Stomach smooth muscle (tissue), 2 donors: ENCODE measurements around the gene COL5A2.

Experiments used
- H3K27ac ChIP-seq: one replicate; pipeline ENCODE4 v1.7.0; 2013; ENCODE audit warnings: mild to moderate bottlenecking, low read length, inconsistent platforms
- H3K27me3 ChIP-seq, 2 donors: one replicate each; pipeline ENCODE4 v1.7.0; 2013; ENCODE audit warnings: low read length in 2 of 2; ENCODE audit not compliant: insufficient read depth in 2 of 2, control insufficient read depth in 1 of 2
- H3K36me3 ChIP-seq, 2 donors: one replicate each; pipeline ENCODE4 v1.7.0; 2013; ENCODE audit warnings: low read length in 2 of 2; ENCODE audit not compliant: control insufficient read depth in 2 of 2, insufficient read depth in 2 of 2
- H3K4me1 ChIP-seq: one replicate; pipeline ENCODE4 v1.7.0; 2013; ENCODE audit warnings: low read length; ENCODE audit not compliant: control insufficient read depth, insufficient read depth
- H3K4me3 ChIP-seq, 2 donors: one replicate each; pipeline ENCODE4 v1.7.0; 2013; ENCODE audit warnings: low read length in 2 of 2
- H3K9ac ChIP-seq, 2 donors: one replicate each; pipeline ENCODE4 v1.7.0; 2013; ENCODE audit warnings: low read length in 2 of 2, mild to moderate bottlenecking in 1 of 2
- H3K9me3 ChIP-seq, 2 donors: one replicate each; pipeline ENCODE4 v1.7.0; 2013; ENCODE audit warnings: low read length in 2 of 2; ENCODE audit not compliant: control insufficient read depth in 2 of 2
- donor health status: healthy.
- donor health status: Pancreatic carcinoma.

COL5A2 gene

GRCh38 chr2:189109921-189110397, 69.6 kb downstream of the COL5A2 start:
- H3K9ac ChIP-seq = no peak overlapping the region
- no peak overlapping the region for H3K27ac ChIP-seq
- no peaks in the 10 kb centered on the region for H3K9me3 ChIP-seq
- H3K4me1 ChIP-seq = no peaks in the 10 kb centered on the region
- H3K27me3 ChIP-seq = no peaks in the 10 kb centered on the region
- H3K36me3 ChIP-seq = peaks cover 2 to 3% of the 10 kb centered on the region in 2 donors
- no peak overlapping the region for H3K4me3 ChIP-seq

GRCh38 chr2:189104934-189105333, 74.6 kb downstream of the COL5A2 start:
- no peaks in the 10 kb centered on the region for H3K27me3 ChIP-seq
- no peaks in the 10 kb centered on the region for H3K9me3 ChIP-seq
- no peaks in the 10 kb centered on the region for H3K4me1 ChIP-seq
- peaks cover under 1% of the 10 kb centered on the region in 2 donors for H3K36me3 ChIP-seq
- H3K4me3 ChIP-seq = peak overlapping the region in 1 of 2 donors; percentile 22
- no peak overlapping the region for H3K27ac ChIP-seq
- H3K9ac ChIP-seq = no peak overlapping the region

- no peaks in the 10 kb centered on the region for H3K9me3 ChIP-seq
- H3K9ac ChIP-seq = no peak overlapping the region
- H3K4me3 ChIP-seq = no peak overlapping the region
- H3K27ac ChIP-seq = no peak overlapping the region
- no peaks in the 10 kb centered on the region for H3K4me1 ChIP-seq
- H3K36me3 ChIP-seq = no peaks in the 10 kb centered on the region
- no peaks in the 10 kb centered on the region for H3K27me3 ChIP-seq
Observed at GRCh38 chr2:189102735-189103134, 76.8 kb downstream of the COL5A2 start.

- H3K36me3 ChIP-seq = peaks cover 0 to 3% of the 10 kb centered on the region in 2 donors
- H3K4me3 ChIP-seq = no peak overlapping the region
- no peaks in the 10 kb centered on the region for H3K4me1 ChIP-seq
- H3K27me3 ChIP-seq = no peaks in the 10 kb centered on the region
- H3K9me3 ChIP-seq = no peaks in the 10 kb centered on the region
- no peak overlapping the region for H3K27ac ChIP-seq
- H3K9ac ChIP-seq = no peak overlapping the region
Observed at GRCh38 chr2:189097934-189098333, 81.6 kb downstream of the COL5A2 start.

GRCh38 chr2:189096769-189097447, 82.7 kb downstream of the COL5A2 start:
- Histone ChIP-seq H3K4me1 (no peaks in the 10 kb centered on the region), H3K9ac (no peak overlapping the region), H3K9me3 (no peaks in the 10 kb centered on the region), H3K4me3 (no peak overlapping the region), H3K27me3 (no peaks in the 10 kb centered on the region), H3K36me3 (peaks cover 0 to 3% of the 10 kb centered on the region in 2 donors), H3K27ac (no peak overlapping the region)

- H3K4me1 ChIP-seq = no peaks in the 10 kb centered on the region
- no peak overlapping the region for H3K27ac ChIP-seq
- H3K9ac ChIP-seq = no peak overlapping the region
- H3K4me3 ChIP-seq = no peak overlapping the region
- no peaks in the 10 kb centered on the region for H3K9me3 ChIP-seq
- no peaks in the 10 kb centered on the region for H3K27me3 ChIP-seq
- H3K36me3 ChIP-seq = peaks cover 4 to 14% of the 10 kb centered on the region in 2 donors
Observed at GRCh38 chr2:189095101-189095500, 84.5 kb downstream of the COL5A2 start.

GRCh38 chr2:189092936-189093335, 86.6 kb downstream of the COL5A2 start:
- Histone ChIP-seq H3K4me3 (no peak overlapping the region), H3K27ac (no peak overlapping the region), H3K36me3 (peaks cover 8 to 27% of the 10 kb centered on the region in 2 donors), H3K9ac (no peak overlapping the region), H3K9me3 (no peaks in the 10 kb centered on the region), H3K4me1 (no peaks in the 10 kb centered on the region), H3K27me3 (no peaks in the 10 kb centered on the region)

GRCh38 chr2:189091253-189091652, 88.3 kb downstream of the COL5A2 start:
- Histone ChIP-seq H3K4me1 (no peaks in the 10 kb centered on the region), H3K9ac (no peak overlapping the region), H3K4me3 (no peak overlapping the region), H3K27me3 (no peaks in the 10 kb centered on the region), H3K9me3 (no peaks in the 10 kb centered on the region), H3K36me3 (peaks cover 8 to 31% of the 10 kb centered on the region in 2 donors), H3K27ac (no peak overlapping the region)

GRCh38 chr2:189088591-189089205, 90.9 kb downstream of the COL5A2 start:
- no peak overlapping the region for H3K4me3 ChIP-seq
- H3K27me3 ChIP-seq = no peaks in the 10 kb centered on the region
- H3K4me1 ChIP-seq = no peaks in the 10 kb centered on the region
- no peak overlapping the region for H3K27ac ChIP-seq
- H3K9ac ChIP-seq = no peak overlapping the region
- peaks cover 10 to 33% of the 10 kb centered on the region in 2 donors for H3K36me3 ChIP-seq
- H3K9me3 ChIP-seq = no peaks in the 10 kb centered on the region

GRCh38 chr2:189086710-189087109, 92.9 kb downstream of the COL5A2 start:
- H3K4me1 ChIP-seq = no peaks in the 10 kb centered on the region
- peaks cover 18 to 40% of the 10 kb centered on the region in 2 donors for H3K36me3 ChIP-seq
- no peak overlapping the region for H3K27ac ChIP-seq
- H3K4me3 ChIP-seq = no peak overlapping the region
- H3K9me3 ChIP-seq = no peaks in the 10 kb centered on the region
- H3K27me3 ChIP-seq = no peaks in the 10 kb centered on the region
- no peak overlapping the region for H3K9ac ChIP-seq

- no peaks in the 10 kb centered on the region for H3K27me3 ChIP-seq
- H3K9me3 ChIP-seq = no peaks in the 10 kb centered on the region
- no peak overlapping the region for H3K9ac ChIP-seq
- H3K27ac ChIP-seq = no peak overlapping the region
- H3K4me1 ChIP-seq = no peaks in the 10 kb centered on the region
- H3K4me3 ChIP-seq = no peak overlapping the region
- peaks cover 18 to 37% of the 10 kb centered on the region in 2 donors for H3K36me3 ChIP-seq
Observed at GRCh38 chr2:189086250-189086649, 93.3 kb downstream of the COL5A2 start.
